ENCODE results near the gene CHIC2.
"Not testable (repeated sequence)": the region's sequence is repeated elsewhere in the genome, so short reads cannot be mapped to it uniquely, and the experiment has no call there.

Gene CHIC2

GRCh38 chr4:54064317-54065111 lies at the start of gene CHIC2:
CHIC2 (minus strand) TSS chr4:54064605; CDS start chr4:54064300, 305 bp downstream.
- peak; percentile 97 for DNase-seq

GRCh38 chr4:54113206-54113605 lies 48.8 kb upstream of the CHIC2 start:
- DNase-seq = not testable (repeated sequence)

- no peak for DNase-seq
These were observed 45.6 kb upstream of the CHIC2 start for GRCh38 chr4:54110019-54110416.

- no peak for DNase-seq
These were observed 45.0 kb upstream of the CHIC2 start for GRCh38 chr4:54109241-54110018.

GRCh38 chr4:54107951-54108748 lies 43.7 kb upstream of the CHIC2 start:
- no peak for DNase-seq

- DNase-seq = no peak
These were observed 40.5 kb upstream of the CHIC2 start for GRCh38 chr4:54104907-54105306.

GRCh38 chr4:54103190-54103574 lies 38.8 kb upstream of the CHIC2 start:
- DNase-seq = no peak

GRCh38 chr4:54102531-54103106 lies 38.2 kb upstream of the CHIC2 start:
- DNase-seq = no peak

- no peak for DNase-seq
These were observed 37.0 kb upstream of the CHIC2 start for GRCh38 chr4:54101190-54102041.

- DNase-seq = no peak
These were observed 36.3 kb upstream of the CHIC2 start for GRCh38 chr4:54100595-54101189.

- DNase-seq = no peak
These were observed 35.6 kb upstream of the CHIC2 start, which contains the start of gene GSX2 for GRCh38 chr4:54099748-54100574. GSX2 (plus strand) TSS chr4:54100163; CDS start chr4:54100345, 182 bp downstream.

- no peak for DNase-seq
These were observed 34.9 kb upstream of the CHIC2 start for GRCh38 chr4:54099287-54099747.

- no peak for DNase-seq
These were observed 34.0 kb upstream of the CHIC2 start for GRCh38 chr4:54098375-54098774.

GRCh38 chr4:54097152-54097551 lies 32.7 kb upstream of the CHIC2 start:
- no peak for DNase-seq

- no peak for DNase-seq
These were observed 32.0 kb upstream of the CHIC2 start for GRCh38 chr4:54096295-54096962.

GRCh38 chr4:54095110-54095825 lies 30.9 kb upstream of the CHIC2 start:
- DNase-seq = no peak

- DNase-seq = no peak
These were observed 30.0 kb upstream of the CHIC2 start for GRCh38 chr4:54094451-54094850.

GRCh38 chr4:54093324-54094240 lies 29.2 kb upstream of the CHIC2 start:
- no peak for DNase-seq
